ENCODE results near the gene ATN1. TPM values are rescaled to one million over a fixed set of nuclear protein-coding genes. Genes with fewer than 3 reads are reported as not detected.

ATN1 gene
- total RNA-seq, 2 donors from 2014 or later = 36.1 to 86.7 TPM

- Histone ChIP-seq H3K36me3 (replicated peaks in 1 of 2; ENCODE audit: insufficient read depth in 1 of 2, low read depth in 2 of 2) (peaks cover 0 to 5% of the 10 kb centered on the region in 2 donors), H3K27ac (peak overlapping the region in 2 of 4 donors; percentile 52 to 62), H3K4me3 (no peak overlapping the region), H3K4me1 (peaks cover 26% of the 10 kb centered on the region), H3K27me3 (no peaks in the 10 kb centered on the region), H3K9me3 (no peaks in the 10 kb centered on the region)
- ATAC-seq = no peak
- 82 to 86% methylated on average over 23 to 28 of the region's 28 CpGs for WGBS, 2 donors
- DNase-seq = no peak
- TF ChIP-seq POLR2A (IDR thresholded peaks at IDR 0.05) (no peak), CTCF (IDR thresholded peaks at IDR 0.05) (no peak)
- intact Hi-C loops (cut with DNase I) = no loop called here
These were observed 30.2 kb downstream of the ATN1 start for GRCh38 chr12:6957741-6958608.

GRCh38 chr12:6958609-6959057 is 30.9 kb downstream of the ATN1 start:
- no peak for ATAC-seq
- intact Hi-C loops (cut with DNase I) = no loop called here
- H3K4me1 ChIP-seq = peaks cover 26% of the 10 kb centered on the region

GRCh38 chr12:6959058-6959804 is 31.5 kb downstream of the ATN1 start:
- peaks cover 27% of the 10 kb centered on the region for H3K4me1 ChIP-seq
- 77 to 80% methylated on average over 20 to 24 of the region's 24 CpGs for WGBS, 2 donors

More at GRCh38 chr12:6958609-6959057, 30.9 kb downstream of the ATN1 start:
- DNase-seq = no peak
- Histone ChIP-seq H3K27me3 (no peaks in the 10 kb centered on the region), H3K4me3 (no peak overlapping the region), H3K9me3 (no peaks in the 10 kb centered on the region), H3K27ac (peak overlapping the region in 2 of 4 donors; percentile 52 to 62), H3K36me3 (replicated peaks in 1 of 2; ENCODE audit: insufficient read depth in 1 of 2, low read depth in 2 of 2) (peaks cover 0 to 5% of the 10 kb centered on the region in 2 donors)
- TF ChIP-seq CTCF (IDR thresholded peaks at IDR 0.05) = no peak
- TF ChIP-seq POLR2A (IDR thresholded peaks at IDR 0.05) = no peak
- 81 to 89% methylated on average over 10 of the region's 10 CpGs for WGBS, 2 donors

More at GRCh38 chr12:6959058-6959804, 31.5 kb downstream of the ATN1 start:
- Histone ChIP-seq H3K4me3 (no peak overlapping the region), H3K27me3 (no peaks in the 10 kb centered on the region), H3K27ac (peak overlapping the region in 2 of 4 donors; percentile 52 to 62), H3K9me3 (no peaks in the 10 kb centered on the region), H3K36me3 (replicated peaks in 1 of 2; ENCODE audit: insufficient read depth in 1 of 2, low read depth in 2 of 2) (peaks cover 0 to 5% of the 10 kb centered on the region in 2 donors)
- no peak for DNase-seq
- intact Hi-C loops (cut with DNase I) = no loop called here
- TF ChIP-seq POLR2A (IDR thresholded peaks at IDR 0.05) = no peak
- TF ChIP-seq CTCF (IDR thresholded peaks at IDR 0.05) = no peak
- ATAC-seq = no peak

All from body of pancreas (tissue), 4 donors.